IMR-90 (cell line): Measurements from ENCODE around the gene KRT5. TPM values are rescaled to one million over a fixed set of nuclear protein-coding genes. Genes with fewer than 3 reads are reported as not detected.
"Not testable (repeated sequence)": the region's sequence is repeated elsewhere in the genome, so short reads cannot be mapped to it uniquely, and the experiment has no call there.

Source experiments
- ATAC-seq: fragments of 200-7000 bp; cut with Tn5 transposase; 2 replicates; pipeline ENCODE4 v1.9.1; 2020; ENCODE audit warnings: low read depth, mild to moderate bottlenecking, moderate library complexity
- BruUV-seq: library from RNA; stranded (reverse); fragments of 400-500 nt; replicated peaks from 2 replicates; lab custom pipeline; 2021; lab: Mats Ljungman, UMichigan
- CTCF ChIA-PET: fragments of 300-600 bp; formaldehyde crosslinking; extraction: SDS; loops from one replicate; lab custom pipeline; 2021; ENCODE audit warnings: antibody characterized with exemption; lab: Yijun Ruan, JAX
- POLR2A ChIA-PET: fragments of 300-600 bp; sonication (Branson Sonifier 250); formaldehyde crosslinking; loops from one replicate; lab custom pipeline; 2022; ENCODE audit warnings: antibody characterized with exemption; ENCODE audit not compliant: unreplicated experiment; lab: Charles Lee
- DNase-seq: peaks from one replicate; pipeline ENCODE4 v3.0.0; 2013
- H2AFZ ChIP-seq: replicated peaks from 2 replicates; pipeline ENCODE3; 2013; ENCODE audit warnings: low read length, mild to moderate bottlenecking; ENCODE audit not compliant: poor library complexity
- H2AK5ac ChIP-seq: 2 replicates; pipeline ENCODE4 v1.6.1; 2013; ENCODE audit warnings: low read depth, low read length, inconsistent platforms
- H2AK9ac ChIP-seq: replicated peaks from 2 replicates; pipeline ENCODE3; 2013; ENCODE audit warnings: mild to moderate bottlenecking, low read depth, low read length, moderate library complexity; ENCODE audit not compliant: poor library complexity
- H2BK120ac ChIP-seq: 2 replicates; pipeline ENCODE4 v1.6.1; 2013; ENCODE audit warnings: low read depth, low read length, inconsistent platforms
- H2BK15ac ChIP-seq: 3 replicates; pipeline ENCODE4 v1.6.1; 2013; ENCODE audit warnings: low read depth, low read length, inconsistent platforms
- H2BK20ac ChIP-seq: 2 replicates; pipeline ENCODE4 v1.6.1; 2013; ENCODE audit warnings: low read depth, mild to moderate bottlenecking, inconsistent platforms, low read length, moderate library complexity
- H2BK5ac ChIP-seq: 2 replicates; pipeline ENCODE4 v1.6.1; 2013; ENCODE audit warnings: mild to moderate bottlenecking, low read depth, low read length, inconsistent platforms; ENCODE audit not compliant: poor library complexity, severe bottlenecking
- H3K14ac ChIP-seq: replicated peaks from 2 replicates; pipeline ENCODE4 v1.6.1; 2013; ENCODE audit warnings: low read depth, low read length, inconsistent platforms
- H3K18ac ChIP-seq: 2 replicates; pipeline ENCODE4 v1.6.1; 2013; ENCODE audit warnings: low read depth, low read length, control low read depth
- H3K23ac ChIP-seq: 2 replicates; pipeline ENCODE4 v1.6.1; 2013; ENCODE audit warnings: low read depth, low read length, inconsistent platforms
- H3K27ac ChIP-seq: 2 replicates; pipeline ENCODE4 v1.5.1; 2013; ENCODE audit warnings: mild to moderate bottlenecking, control low read depth, low read length; ENCODE audit not compliant: insufficient read depth
- H3K27me3 ChIP-seq: 2 replicates; pipeline ENCODE4 v1.6.1; 2013; ENCODE audit warnings: low read length; ENCODE audit not compliant: control insufficient read depth, insufficient read depth
- H3K36me3 ChIP-seq: 2 replicates; pipeline ENCODE4 v1.6.1; 2013; ENCODE audit warnings: low read length, mixed read lengths; ENCODE audit not compliant: control insufficient read depth, insufficient read depth
- H3K4ac ChIP-seq: 2 replicates; pipeline ENCODE4 v1.6.1; 2013; ENCODE audit warnings: low read depth, low read length, inconsistent platforms
- H3K4me1 ChIP-seq: 2 replicates; pipeline ENCODE4 v1.6.1; 2013; ENCODE audit warnings: low read length, mixed read lengths; ENCODE audit not compliant: control insufficient read depth, insufficient read depth
- H3K4me2 ChIP-seq: 2 replicates; pipeline ENCODE4 v1.6.1; 2013; ENCODE audit warnings: low read depth, mild to moderate bottlenecking, control low read depth, low read length, moderate library complexity
- H3K4me3 ChIP-seq: 2 replicates; pipeline ENCODE4 v1.5.1; 2013; ENCODE audit warnings: low read depth, mild to moderate bottlenecking, control low read depth, low read length, moderate library complexity; ENCODE audit not compliant: insufficient read depth
- H3K56ac ChIP-seq: 2 replicates; pipeline ENCODE4 v1.6.1; 2013; ENCODE audit warnings: low read length, inconsistent platforms; ENCODE audit not compliant: insufficient read depth; ENCODE audit errors: extremely low read depth
- H3K79me1 ChIP-seq, 2 experiments: 2 replicates each; pipeline ENCODE4 v1.6.1; 2013; ENCODE audit warnings: low read length in 2 of 2, inconsistent platforms in 1 of 2, low read depth in 1 of 2
- H3K9ac ChIP-seq: 2 replicates; pipeline ENCODE4 v1.6.1; 2013; ENCODE audit warnings: low read depth, low read length, control low read depth
- H3K9me1 ChIP-seq: 2 replicates; pipeline ENCODE4 v1.6.1; 2013; ENCODE audit warnings: low read length, inconsistent platforms; ENCODE audit not compliant: insufficient read depth
- H3K9me3 ChIP-seq: 2 replicates; pipeline ENCODE4 v1.6.1; 2013; ENCODE audit warnings: low read length; ENCODE audit not compliant: control insufficient read depth, insufficient read depth
- H4K20me1 ChIP-seq: 2 replicates; pipeline ENCODE4 v1.6.1; 2013; ENCODE audit warnings: low read length, inconsistent platforms; ENCODE audit not compliant: insufficient read depth
- H4K5ac ChIP-seq: 2 replicates; pipeline ENCODE4 v1.6.1; 2013; ENCODE audit warnings: mild to moderate bottlenecking, low read depth, low read length, control low read depth
- H4K8ac ChIP-seq, 2 experiments: 2 replicates each; pipeline ENCODE4 v1.6.1; 2013; ENCODE audit warnings: low read depth in 2 of 2, low read length in 2 of 2, control low read depth in 1 of 2, inconsistent platforms in 1 of 2
- H4K91ac ChIP-seq: 2 replicates; pipeline ENCODE4 v1.6.1; 2013; ENCODE audit warnings: low read depth, low read length, inconsistent platforms; ENCODE audit not compliant: insufficient read depth
- MXI1 ChIP-seq: IDR thresholded peaks from 2 replicates; pipeline ENCODE4 v1.6.1; 2012; ENCODE audit warnings: low read depth, mild to moderate bottlenecking, low read length, moderate library complexity, borderline replicate concordance
- RAD21 ChIP-seq: IDR thresholded peaks from 2 replicates; pipeline ENCODE4 v1.6.1; 2012; ENCODE audit warnings: low read length, improper control_type of control experiment
- WGBS, 2 experiments: methylation state at CpG; one replicate each; pipeline versions ENCODE4 v1.1.5 to v1.1.7; 2013; ENCODE audit warnings: missing lambda C conversion rate in 2 of 2; ENCODE audit not compliant: insufficient read length in 1 of 2; ENCODE audit errors: extremely low coverage in 2 of 2; 5-methylcytosine and 5-hydroxymethylcytosine counted together
- dilution Hi-C: fragments of 300-500 bp; cut with HindIII; formaldehyde crosslinking; loops from one replicate; pipeline ENCODE4 v1.14.3; 2018; ENCODE audit warnings: low sequenced_read_pairs; ENCODE audit not compliant: unreplicated experiment
- in situ Hi-C: fragments of 300-500 bp; cut with MboI; formaldehyde crosslinking; loops from 3 replicates; pipeline ENCODE4 v1.14.3; 2019; ENCODE audit warnings: low sequenced_read_pairs, inconsistent platforms, mixed read lengths
- intact Hi-C: fragments of 100-400 bp; cut with micrococcal nuclease; formaldehyde crosslinking; loops from 2 replicates; pipeline ENCODE4 v1.10.0; 2022
- polyA plus RNA-seq, 3 experiments: library from polyadenylated mRNA; depleted of rRNA; stranded (reverse); fragments of >200 nt; gene quantifications; 2 replicates each; pipeline ENCODE4 v1.2.3, GENCODE V29; 2012; ENCODE audit warnings: low replicate concordance in 1 of 3
- total RNA-seq: library from RNA; depleted of rRNA; stranded (reverse); fragments of >200 nt; gene quantifications from 2 replicates; pipeline ENCODE4 v1.2.3, GENCODE V29; 2012

Gene KRT5
- total and polyA plus RNA-seq, 2 of the 4 experiments (the other 2 are of a cell fraction), result not detected

DNA sequence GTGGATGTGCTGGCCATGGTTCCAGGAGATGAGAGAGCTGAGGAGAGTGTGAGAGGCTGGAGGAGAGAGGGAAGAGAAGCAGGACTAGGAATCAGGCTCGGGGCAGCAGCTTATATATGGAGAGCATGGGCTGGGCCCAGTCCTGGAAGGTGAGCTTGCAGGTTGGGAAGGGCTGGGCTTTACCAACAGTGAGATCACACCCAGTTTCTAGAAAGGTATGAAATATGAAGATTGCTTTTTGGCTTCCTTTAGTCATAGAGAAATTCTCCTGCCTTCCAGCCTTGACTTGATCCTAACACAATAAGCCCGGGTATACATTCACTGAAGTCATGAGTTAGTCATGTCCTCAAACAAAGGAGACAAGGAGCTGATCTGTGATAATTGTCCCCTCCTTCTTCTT is 27.0 kb downstream of the KRT5 start, which contains the start of gene KRT6A:
TSS of gene KRT6A (minus strand) at position 86 of the 400 bp plus-strand sequence. CDS start at position 17, 69 bp downstream.
- no peaks in the 10 kb centered on the region for H3K4me1 ChIP-seq
- in situ Hi-C loops (no loop called here), intact Hi-C loops (no loop called here), dilution Hi-C loops (no loop called here)
- no peak within 1 kb of the TSS for H2AFZ ChIP-seq
- no peak within 1 kb of the TSS for H4K91ac ChIP-seq
- CTCF ChIA-PET, result no interaction called here
- no peaks in the 10 kb centered on the region for H3K9me1 ChIP-seq
- no peak within 1 kb of the TSS for H3K14ac ChIP-seq
- DNase-seq (no peak), ATAC-seq (no peak)
- H3K36me3 ChIP-seq, result no peaks in the 10 kb centered on the region
- no peak within 1 kb of the TSS for H4K8ac ChIP-seq
- no peak within 1 kb of the TSS for H2BK5ac ChIP-seq
- H3K79me1 ChIP-seq, result no peaks in the 10 kb centered on the region
- no peak within 1 kb of the TSS for H2AK5ac ChIP-seq
- no peaks in the 10 kb centered on the region for H4K20me1 ChIP-seq
- no peak within 1 kb of the TSS for H3K4me3 ChIP-seq
- POLR2A ChIA-PET, result no interaction called here
- no peak within 1 kb of the TSS for H3K56ac ChIP-seq
- no peak within 1 kb of the TSS for H3K23ac ChIP-seq
- H3K9ac ChIP-seq, result no peak within 1 kb of the TSS
- H3K27ac ChIP-seq, result no peak within 1 kb of the TSS
- 83% methylated on average over 1 of the region's 2 CpGs; no CpG with 5 or more reads in 1 of the 2 experiments for WGBS, 2 experiments
- TF ChIP-seq MXI1, result no peak
- no peak for TF ChIP-seq RAD21
- H3K4ac ChIP-seq, result no peak within 1 kb of the TSS
- no TSS peak for BruUV-seq
- no peak within 1 kb of the TSS for H2BK120ac ChIP-seq
- no peak within 1 kb of the TSS for H4K5ac ChIP-seq
- no peak within 1 kb of the TSS for H3K18ac ChIP-seq
- no peak within 1 kb of the TSS for H2BK15ac ChIP-seq
- H3K4me2 ChIP-seq, result no peak within 1 kb of the TSS
- H3K27me3 ChIP-seq, result peaks cover 8% of the 10 kb centered on the region
- H3K9me3 ChIP-seq, result no peaks in the 10 kb centered on the region
- no peak within 1 kb of the TSS for H2BK20ac ChIP-seq
- no peak within 1 kb of the TSS for H2AK9ac ChIP-seq

DNA sequence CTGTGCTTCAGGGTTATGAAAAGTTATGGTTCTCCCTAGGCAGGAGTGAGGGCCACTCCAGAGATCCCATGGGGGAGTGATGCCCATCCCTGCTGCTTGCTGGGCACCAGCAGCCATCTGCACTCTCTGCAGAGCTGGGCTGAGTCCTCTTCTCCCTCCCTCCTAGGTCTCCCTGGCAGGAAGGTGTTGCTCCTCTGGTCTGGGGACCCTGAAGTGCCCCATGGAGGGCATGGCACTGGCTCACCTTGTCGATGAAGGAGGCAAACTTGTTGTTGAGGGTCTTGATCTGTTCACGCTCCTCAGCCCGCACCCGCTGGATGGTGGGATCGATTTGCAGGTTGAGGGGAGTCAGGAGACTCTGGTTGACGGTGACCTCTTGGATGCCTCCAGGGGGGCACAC is 27.8 kb downstream of the KRT5 start:
- H3K36me3 ChIP-seq, H4K20me1 ChIP-seq, H4K5ac ChIP-seq, intact Hi-C loops, CTCF ChIA-PET, H2AK9ac ChIP-seq, H3K23ac ChIP-seq, H4K91ac ChIP-seq, BruUV-seq, H3K4me1 ChIP-seq, H3K18ac ChIP-seq, POLR2A ChIA-PET, H2AK5ac ChIP-seq, H4K8ac ChIP-seq, H3K4me3 ChIP-seq, H3K9me3 ChIP-seq, H3K14ac ChIP-seq, H3K56ac ChIP-seq, ATAC-seq, H3K27ac ChIP-seq, in situ Hi-C loops, H3K4ac ChIP-seq, H3K79me1 ChIP-seq, dilution Hi-C loops, H2BK5ac ChIP-seq, H2BK15ac ChIP-seq, H2BK20ac ChIP-seq, H3K9ac ChIP-seq, H3K27me3 ChIP-seq, H2BK120ac ChIP-seq, DNase-seq, H3K4me2 ChIP-seq, H3K9me1 ChIP-seq, H2AFZ ChIP-seq: not testable (repeated sequence)
- WGBS, 2 experiments, result 60% methylated on average over 1 of the region's 6 CpGs; no CpG with 5 or more reads in 1 of the 2 experiments
